ENCODE data around the gene SPTBN5.

- no peak for TF ChIP-seq CTCF (IDR thresholded peaks at IDR 0.05)
- TF ChIP-seq POLR2A (IDR thresholded peaks at IDR 0.05), result no peak
Measured at GRCh38 chr15:41817327-41817726, 76.5 kb downstream of the SPTBN5 start.
